ENCODE results near the gene LTBP2. TPM values are rescaled to one million over a fixed set of nuclear protein-coding genes. Genes with fewer than 3 reads are reported as not detected.

Gene LTBP2
- total RNA-seq, 1 donor from 2014 or later = 22.7 TPM

DNA sequence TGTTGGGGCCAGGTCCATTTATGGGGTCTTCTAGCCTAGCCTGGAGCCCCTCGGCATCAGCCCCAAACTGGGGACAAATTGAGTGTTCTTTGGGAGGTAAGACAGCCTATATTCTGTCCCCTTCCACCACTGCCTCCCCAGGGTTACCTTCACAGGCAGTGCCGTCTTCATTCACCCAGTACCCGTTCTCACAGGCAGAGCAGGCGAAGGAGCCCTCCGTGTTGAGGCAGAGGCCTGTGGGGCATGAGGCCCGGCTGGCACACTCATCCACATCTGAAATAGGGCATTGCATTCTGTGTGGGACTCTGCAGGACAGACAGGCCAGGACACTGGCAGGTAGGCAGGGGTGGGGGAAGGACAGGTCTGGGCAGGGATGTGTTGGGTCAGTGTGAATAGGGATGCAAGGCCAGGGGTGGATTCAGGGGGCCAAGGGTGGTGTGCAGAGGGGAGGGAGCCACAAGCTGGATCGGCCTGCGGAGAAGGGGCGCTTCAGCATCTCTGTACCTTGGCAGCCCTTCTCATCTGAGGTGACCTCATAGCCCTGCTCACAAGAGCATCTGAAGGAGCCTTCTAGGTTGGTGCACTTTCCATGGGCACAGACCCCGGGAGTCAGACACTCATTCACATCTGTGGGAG is 102.3 kb downstream of the LTBP2 start:
- no peak for DNase-seq (ENCODE audit: low read depth in 2 of 2)

DNA sequence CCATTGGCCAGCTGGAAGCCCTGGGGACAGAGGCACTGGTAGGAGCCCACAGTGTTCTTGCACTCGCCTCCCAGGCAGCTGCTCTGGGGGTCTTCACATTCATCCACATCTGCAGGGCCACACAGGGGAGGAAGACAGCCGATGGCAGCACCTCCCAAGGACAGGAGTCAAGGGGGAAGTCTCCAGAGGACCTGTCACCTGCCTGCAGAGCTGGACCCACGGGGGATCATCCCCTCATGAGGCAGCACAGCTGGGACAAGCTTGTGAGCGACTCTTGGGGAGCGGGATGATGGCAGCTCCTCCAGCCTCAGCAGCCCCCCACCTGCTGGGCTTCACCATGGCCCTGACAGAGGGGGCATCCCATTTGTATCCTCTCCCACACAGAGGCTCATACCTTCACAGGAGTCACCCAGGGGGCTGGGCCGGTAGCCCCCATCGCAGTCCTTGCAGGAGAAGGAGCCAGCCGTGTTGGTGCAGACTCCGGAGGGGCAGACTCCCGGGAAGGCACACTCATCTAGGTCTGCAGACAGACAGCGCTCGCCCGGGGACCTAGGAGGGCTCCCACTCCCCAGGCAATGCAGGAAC is 103.1 kb downstream of the LTBP2 start:
- no peak for DNase-seq (ENCODE audit: low read depth in 2 of 2)

DNA sequence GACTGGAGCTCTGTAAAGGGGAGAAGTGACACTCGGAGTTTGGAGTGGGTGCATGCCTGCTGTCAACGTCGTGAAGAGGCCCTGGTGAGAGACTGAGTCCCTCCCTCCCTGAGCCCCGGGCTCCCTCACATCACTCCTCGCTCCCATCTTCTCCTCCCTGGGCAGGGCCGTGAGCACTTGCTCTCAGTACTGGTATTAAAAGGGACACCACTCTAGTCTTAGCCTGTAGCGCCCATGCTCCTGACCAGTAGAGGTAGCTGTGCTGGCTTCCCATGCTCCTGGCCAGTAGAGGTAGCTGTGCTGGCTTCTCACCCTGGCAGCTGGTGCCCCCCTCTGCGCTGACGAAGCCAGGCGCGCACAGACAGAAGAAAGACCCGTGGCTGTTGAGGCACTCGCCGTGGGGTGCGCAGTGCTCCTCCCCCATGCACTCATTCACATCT is 103.7 kb downstream of the LTBP2 start:
- DNase-seq (ENCODE audit: low read depth in 2 of 2) = peak in 1 of 2 donors; percentile 19

DNA sequence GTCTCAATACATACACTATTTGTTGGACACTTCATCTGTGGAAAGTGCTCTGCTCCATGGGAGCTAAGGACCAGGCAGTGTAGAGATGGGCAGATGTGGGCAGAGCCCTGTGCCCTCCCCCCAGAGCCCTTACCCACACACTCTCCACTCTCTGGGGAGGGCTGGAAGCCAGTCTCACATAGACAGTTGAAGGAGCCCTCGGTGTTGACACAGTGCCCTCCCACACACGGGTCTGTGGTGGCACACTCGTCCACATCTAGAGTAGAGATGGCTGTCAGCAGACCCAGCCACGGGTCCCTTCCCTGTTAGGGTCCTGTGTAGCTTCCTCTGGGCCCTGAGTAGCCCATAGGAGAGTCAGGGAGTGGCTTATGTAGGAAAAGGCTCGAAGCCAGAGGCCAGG is 104.2 kb downstream of the LTBP2 start:
- DNase-seq (ENCODE audit: low read depth in 2 of 2) = no peak

DNA sequence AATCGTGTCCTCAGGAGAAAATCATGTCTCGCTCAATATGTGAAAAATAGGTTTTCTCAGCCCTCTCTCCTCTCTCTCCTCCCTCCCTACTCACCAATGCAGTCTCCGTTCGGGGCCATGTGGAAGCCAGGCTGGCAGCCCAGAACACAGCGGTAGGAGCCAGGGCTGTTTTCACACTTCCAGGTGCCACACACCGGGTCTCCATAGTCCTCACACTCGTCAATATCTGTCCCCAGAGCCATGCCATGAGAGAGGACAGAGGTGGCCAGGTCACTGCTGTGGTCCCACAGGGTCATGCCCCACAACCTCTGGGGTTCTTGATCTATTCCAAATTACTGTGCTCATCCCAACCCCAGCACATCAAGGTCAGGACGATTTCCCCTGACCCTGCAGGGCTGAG is 105.0 kb downstream of the LTBP2 start:
- DNase-seq (ENCODE audit: low read depth in 2 of 2) = no peak

DNA sequence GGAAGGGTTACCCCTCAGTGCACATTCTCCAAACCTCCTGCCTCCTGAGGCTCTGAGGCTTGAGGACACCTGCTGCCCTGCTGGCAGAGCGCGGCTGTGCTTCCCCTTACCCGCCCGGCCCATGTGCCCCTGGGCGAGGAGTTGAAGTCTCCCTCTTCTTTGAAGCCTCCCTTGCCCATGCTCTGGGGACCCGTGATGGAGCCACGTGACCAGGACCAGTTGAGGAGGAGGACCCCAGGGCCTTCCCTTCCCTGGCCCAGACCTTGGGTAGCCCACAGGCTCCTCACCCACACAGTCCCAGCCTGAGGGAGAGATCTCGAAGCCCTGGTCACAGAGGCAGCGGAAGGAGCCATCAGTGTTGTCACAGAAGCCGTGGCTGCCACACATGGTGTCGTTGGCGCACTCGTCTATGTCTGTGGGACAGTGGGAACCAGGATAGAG is 105.6 kb downstream of the LTBP2 start:
- no peak for DNase-seq (ENCODE audit: low read depth in 2 of 2)

DNA sequence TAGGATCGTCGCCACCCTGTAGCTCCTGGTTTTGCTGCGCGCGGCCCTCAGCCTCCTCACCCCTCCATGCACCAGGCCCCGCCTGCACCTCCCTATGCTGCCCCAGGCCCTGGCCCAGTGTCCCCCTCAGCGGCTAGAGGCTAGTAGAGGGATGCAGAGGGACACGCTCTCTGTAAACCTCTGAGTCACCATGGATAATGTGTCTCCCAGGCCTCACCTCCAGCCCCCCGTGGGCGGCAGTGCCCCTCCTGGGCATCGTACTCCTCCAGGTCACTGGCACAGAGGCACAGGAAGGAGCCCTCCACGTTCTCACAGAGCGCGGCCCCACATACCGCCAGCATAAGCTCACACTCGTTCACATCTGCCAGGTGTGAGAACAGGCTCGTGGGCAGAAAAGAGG is 106.2 kb downstream of the LTBP2 start:
- DNase-seq (ENCODE audit: low read depth in 2 of 2) = no peak

DNA sequence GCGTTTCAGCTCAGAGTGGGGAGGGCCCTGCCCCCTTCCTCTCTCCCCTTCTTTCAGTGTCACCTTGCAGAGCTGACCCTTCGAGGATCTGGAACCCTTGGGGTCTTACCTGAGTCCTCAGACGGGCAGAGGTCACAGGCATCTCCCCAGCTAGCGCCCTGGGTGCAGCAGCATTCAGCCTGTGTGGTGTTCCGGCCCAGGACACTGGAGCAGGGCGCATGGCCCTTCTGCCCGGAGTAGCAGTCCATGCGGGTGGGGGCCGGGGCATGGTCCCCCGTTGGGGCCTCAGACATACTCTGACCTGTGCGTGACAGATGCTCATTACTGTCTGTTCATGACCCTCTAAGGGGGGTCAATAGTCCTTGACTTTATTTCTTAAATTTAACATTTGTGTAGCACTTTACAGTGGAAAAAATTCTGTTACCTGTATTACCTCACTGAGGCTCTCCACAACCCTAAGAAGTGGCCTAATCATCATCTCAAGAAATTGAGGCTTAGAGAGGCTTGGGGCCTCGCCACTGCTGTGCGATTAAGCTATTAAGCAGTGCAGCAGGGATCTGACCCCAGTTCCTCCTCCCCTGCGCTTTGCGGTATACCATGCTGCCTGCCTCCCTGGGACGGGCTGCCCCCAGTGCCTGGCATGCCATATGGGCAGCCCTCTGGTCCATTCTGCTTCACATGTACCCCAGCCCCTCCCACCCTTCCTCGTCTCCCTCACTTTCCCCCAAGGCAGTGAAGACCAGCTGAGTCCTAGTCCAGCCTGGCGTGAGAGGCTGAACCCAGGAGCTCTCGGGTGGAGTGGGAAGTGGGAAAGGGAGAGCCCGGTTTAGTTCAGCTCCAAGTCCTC is 106.9 kb downstream of the LTBP2 start:
- DNase-seq (ENCODE audit: low read depth in 2 of 2) = no peak

DNA sequence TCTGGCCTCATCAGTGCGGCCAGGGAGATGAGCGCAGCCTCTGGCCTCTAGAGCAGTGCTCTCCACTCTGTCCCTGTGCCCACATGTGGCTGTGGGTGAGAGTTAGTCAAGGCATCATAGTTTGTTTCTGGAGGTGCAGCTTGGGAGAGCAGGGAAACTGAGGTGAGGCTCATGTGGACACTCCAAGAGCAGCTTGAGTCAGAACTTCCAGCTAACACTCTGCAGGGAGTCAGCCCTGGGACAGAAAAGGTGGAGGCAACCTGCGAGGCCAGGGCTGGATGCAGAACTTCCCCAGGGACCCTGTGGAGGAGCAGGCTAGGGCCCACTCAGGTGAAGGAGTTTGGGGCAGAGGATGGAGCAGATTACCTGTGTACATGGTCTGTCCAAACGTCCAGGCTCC is 107.6 kb downstream of the LTBP2 start:
- DNase-seq (ENCODE audit: low read depth in 2 of 2) = no peak

DNA sequence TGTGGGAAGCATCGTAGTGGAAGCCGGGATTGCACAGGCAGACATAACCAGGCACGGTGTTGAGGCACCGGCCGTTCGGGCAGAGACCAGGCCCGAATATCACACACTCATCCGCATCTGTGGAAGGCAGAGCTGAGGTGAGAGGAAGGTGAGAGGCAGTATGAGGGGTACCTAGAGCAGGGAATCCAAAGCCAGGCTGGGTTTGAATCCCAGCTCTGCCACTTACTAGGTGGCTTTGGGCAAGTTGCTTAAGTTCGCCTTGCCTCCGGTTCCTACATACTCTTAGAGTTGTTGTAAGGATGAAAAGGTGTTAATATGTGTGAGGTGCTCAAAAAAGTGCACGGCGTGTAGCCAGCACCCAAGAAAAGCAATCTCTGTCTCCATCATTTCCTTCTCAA is 108.1 kb downstream of the LTBP2 start:
- DNase-seq (ENCODE audit: low read depth in 2 of 2) = no peak

DNA sequence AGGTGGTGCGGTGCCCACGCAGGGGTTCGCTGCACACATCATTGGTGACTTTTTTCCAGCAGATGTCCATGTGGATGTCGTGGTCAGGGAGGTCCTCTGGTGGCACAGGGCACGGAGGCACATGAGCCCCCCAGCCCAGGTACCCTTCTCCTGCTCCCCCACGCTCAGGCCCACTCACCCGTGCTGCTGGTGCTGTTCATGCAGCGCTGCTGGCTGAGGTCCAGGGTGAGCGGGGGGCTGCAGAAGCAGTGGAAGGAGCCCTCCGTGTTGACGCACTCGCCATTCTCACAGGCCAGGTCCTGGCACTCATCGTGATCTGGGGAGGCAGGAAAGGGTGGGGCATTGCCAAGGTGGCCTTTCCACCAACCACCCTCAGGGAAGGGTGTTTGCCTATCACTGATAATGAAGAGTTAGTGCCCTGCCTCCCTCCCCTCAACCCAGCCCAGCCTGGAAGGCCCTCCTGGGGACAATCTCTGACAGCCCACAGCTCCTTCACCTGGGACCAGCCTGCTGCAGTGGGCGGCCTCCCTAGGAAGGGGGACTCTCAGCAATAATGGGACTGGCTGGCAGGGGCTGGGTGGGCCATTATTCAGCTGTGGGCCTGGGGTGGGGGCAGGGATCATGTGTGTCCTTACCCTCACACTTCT is 108.6 kb downstream of the LTBP2 start:
- no peak for DNase-seq (ENCODE audit: low read depth in 2 of 2)

DNA sequence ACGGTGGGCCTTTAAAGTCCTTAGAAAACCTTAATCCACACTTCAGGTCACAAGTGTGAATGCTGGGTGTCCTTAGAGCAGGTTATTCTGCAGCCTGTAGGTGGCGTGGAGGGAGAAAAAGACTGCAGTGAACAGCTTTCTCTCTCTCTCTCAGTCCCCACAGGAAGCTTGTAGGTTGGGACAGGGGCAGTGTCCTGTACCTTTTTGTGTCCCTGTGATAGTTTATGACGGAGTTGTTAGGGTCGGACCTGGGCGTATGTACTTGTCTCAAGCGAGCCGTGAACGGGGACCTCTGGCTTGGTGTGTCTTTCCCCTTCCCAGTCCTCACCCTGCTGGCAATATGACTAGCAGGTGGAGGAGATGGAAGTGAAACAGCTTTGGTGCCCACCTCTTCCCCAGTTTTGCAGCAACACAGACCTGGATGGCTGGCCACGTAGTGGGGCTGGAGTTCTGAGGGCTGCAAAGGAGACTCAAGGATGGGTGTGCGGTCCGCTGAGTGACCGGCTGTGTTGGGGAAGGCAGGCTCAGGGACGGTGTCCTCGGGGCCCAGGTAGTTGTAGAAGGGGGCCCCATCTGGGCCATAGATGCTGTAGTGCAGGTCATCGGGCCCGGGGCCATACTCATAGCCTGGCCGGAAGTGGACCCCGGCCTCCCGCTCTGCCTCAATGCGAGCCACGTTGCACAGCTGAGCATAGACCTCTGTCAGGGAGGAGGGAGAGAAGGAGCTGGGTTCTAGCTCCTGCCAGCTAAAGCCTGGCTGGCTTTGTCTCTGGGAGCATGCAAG is 109.6 kb downstream of the LTBP2 start:
- DNase-seq (ENCODE audit: low read depth in 2 of 2) = peak; percentile 21 to 28

DNA sequence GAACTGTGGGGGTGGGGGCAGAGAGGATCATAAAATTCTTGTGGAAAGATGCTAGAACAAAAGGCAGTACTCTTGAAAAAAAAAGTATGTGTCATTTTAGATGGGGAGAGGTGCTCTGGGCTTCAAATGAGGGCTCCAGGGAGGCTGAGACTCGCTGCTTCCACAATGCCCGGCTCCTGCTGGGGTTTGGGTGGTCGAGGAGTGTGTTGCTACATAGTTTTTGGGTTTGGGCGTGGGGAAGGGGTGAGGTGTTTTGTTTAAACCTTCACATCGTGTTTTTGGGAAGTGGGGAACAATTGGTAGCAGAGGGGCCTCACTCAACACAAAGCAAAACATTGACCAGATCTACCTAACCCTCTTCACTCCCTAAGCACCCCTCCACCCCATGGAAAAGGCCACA is 110.3 kb downstream of the LTBP2 start:
- no peak for DNase-seq (ENCODE audit: low read depth in 2 of 2)

DNA sequence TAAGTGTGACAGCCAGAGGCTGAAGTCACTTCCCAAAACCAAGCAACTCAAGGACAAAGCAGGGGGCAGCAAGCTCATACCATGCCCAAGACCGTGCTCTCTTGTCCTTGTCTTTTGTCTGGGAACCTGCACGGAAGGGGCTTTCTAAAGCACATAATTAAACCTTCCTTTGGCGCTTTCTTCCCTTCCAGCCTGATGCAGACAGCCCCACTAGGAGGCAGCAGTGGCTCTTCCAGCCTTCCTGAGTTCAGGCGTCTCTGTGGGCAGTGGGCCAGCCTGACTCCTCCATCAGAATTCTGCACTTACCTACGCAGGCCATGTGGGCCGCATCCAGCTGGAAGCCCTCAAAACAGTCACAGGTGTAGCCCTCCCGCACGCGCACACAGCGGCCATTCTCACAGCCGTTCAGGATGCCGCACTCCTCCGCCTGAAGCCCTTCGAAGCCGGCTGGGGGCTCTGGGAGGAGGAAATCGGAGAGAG is 110.9 kb downstream of the LTBP2 start:
- peak; percentile 50 to 67 for DNase-seq (ENCODE audit: low read depth in 2 of 2)

DNA sequence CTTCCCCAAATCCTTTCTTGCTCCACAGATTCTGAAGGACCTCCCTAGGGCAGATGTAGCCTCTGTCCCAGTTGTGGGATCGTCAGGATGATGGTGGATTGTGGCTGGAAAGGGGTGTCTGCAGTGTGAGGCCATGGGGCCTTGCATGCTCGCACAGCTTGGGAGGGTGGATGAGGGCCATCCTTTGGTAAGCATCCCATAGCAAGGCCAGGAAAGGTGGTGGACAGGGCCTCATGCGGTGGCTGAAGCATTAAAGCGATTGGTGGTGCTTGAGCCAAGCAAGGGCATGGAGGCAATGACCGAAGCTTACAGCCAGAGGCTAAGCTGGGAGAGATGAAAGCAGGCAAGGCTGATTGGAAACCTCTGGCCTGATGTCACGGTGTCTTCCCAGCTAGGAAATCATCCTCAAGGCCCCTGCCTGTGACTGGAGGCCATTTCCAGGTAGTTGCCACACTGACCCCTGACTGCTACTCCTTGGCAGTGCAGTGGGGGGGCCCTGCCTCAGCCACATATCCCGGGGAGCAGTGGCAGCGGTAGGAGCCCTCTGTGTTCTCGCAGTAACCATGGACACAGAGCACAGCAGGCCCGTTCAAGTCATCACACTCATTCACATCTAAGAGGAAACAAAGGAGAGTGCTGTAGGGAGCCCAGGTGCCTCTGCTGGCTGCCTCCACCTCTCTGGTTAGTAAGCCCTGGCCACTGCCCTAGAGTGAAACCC is 111.5 kb downstream of the LTBP2 start:
- DNase-seq (ENCODE audit: low read depth in 2 of 2) = no peak

DNA sequence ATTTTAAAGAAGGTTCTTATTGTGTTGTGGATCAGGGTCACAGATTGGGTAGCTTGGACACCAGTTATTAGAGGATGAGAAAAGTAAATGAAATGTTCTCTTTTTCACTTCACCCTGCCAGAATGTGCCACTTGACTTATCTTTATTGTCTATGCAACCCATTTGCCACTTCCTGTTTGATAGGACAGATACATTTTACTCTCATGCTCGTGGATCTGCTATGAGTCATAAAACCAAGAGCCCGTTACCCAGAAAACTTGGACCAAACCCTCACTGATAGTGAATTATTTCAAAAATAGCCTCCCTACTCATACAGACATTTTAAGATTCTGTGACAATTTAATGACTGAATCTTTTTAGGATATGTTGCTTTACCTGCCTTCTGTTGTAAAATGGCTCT is 116.7 kb downstream of the LTBP2 start:
- DNase-seq (ENCODE audit: low read depth in 2 of 2) = no peak

DNA sequence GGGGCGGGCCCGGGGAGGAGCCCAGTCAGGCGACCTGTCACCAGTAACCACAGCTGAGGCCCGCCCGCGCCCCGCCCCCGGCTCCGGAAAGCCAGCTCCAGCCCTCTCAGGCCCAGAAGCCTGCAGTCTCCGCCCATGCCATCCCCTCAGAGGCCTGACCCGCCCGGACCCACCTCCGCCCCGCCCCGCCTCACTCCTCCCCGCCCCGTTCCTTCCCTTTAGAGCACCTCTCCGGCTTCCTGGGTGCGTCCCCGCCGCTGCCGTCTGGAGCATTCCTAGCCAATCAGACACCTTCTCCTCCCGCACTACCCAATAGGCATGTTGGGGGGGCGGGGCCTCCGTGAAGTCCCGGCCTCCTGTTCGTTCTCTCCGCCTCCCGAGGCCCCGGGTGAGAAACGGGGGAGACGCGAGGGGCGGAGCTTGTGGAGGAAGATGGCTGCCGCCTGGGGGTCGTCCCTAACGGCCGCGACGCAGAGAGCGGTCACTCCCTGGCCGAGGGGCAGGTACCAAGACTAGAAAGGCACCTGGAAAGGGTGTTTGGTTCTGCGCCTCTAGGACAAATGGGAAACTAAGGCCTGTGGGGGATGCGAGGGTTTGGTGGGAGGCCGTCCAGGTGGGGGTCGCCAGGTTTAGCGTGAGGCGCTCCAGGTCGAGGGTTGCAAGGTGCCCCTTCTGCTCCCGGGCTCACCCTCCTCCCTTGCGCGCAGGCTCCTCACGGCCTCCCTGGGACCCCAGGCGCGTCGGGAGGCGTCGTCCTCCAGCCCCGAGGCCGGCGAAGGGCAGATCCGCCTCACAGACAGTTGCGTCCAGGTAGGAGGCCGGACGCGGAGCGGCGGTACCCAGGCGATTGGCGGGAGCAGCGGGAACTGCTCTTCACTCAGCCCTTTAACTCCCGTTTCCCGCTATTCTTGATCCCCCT is 118.4 kb downstream of the LTBP2 start, which contains the start of gene ISCA2:
ISCA2 (plus strand) TSS at position 423 of the 919 bp plus-strand sequence; CDS start at position 433, 10 bp downstream.
- peak; percentile 89 to 99 for DNase-seq (ENCODE audit: low read depth in 2 of 2)

DNA sequence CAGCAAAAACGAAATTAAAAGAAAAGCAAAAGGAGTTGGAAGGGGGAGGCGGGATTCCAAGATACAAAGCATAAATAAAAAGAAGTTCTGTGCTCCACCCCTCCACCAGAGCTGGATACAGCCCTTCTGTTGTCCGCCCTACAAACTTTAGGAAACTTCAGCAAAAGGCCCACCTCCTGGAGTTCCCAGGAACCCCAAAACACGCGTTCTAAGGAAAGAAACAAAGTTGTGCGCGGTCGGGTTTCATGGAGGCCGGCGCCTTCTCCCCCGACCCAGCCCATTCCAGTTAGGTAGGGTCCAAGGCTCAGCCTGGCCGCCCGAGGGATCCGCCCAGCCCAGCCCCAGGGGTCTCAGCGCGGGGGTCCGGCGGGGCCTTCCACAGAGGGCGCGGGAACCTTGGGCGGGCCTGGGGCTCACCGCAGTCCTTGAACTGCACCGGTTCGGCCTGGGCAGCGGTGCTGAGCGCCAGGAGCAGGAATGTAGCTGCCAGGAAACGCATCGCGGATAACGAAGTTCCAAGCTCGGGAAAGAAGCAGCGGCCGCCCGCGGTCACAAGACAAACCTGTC is 119.2 kb downstream of the LTBP2 start, which contains the start of gene NPC2:
NPC2 (minus strand) TSS at position 530 of the 567 bp plus-strand sequence; CDS start at position 499, 31 bp downstream.
- no peak for DNase-seq (ENCODE audit: low read depth in 2 of 2)
